Measurements from ENCODE around the gene CD83. TPM values are rescaled to one million over a fixed set of nuclear protein-coding genes. Genes with fewer than 3 reads are reported as not detected.

The CD83 gene
- total and polyA plus RNA-seq, 9 of the 15 experiments (the other 6 are each of a cell fraction or from before 2014, with no cell fraction given), result 2.5 to 4.1 (median 3.4) TPM

GRCh38 chr6:14144678-14145113 is 27.1 kb downstream of the CD83 start (continued):
- TF ChIP-seq, protein P1, sequence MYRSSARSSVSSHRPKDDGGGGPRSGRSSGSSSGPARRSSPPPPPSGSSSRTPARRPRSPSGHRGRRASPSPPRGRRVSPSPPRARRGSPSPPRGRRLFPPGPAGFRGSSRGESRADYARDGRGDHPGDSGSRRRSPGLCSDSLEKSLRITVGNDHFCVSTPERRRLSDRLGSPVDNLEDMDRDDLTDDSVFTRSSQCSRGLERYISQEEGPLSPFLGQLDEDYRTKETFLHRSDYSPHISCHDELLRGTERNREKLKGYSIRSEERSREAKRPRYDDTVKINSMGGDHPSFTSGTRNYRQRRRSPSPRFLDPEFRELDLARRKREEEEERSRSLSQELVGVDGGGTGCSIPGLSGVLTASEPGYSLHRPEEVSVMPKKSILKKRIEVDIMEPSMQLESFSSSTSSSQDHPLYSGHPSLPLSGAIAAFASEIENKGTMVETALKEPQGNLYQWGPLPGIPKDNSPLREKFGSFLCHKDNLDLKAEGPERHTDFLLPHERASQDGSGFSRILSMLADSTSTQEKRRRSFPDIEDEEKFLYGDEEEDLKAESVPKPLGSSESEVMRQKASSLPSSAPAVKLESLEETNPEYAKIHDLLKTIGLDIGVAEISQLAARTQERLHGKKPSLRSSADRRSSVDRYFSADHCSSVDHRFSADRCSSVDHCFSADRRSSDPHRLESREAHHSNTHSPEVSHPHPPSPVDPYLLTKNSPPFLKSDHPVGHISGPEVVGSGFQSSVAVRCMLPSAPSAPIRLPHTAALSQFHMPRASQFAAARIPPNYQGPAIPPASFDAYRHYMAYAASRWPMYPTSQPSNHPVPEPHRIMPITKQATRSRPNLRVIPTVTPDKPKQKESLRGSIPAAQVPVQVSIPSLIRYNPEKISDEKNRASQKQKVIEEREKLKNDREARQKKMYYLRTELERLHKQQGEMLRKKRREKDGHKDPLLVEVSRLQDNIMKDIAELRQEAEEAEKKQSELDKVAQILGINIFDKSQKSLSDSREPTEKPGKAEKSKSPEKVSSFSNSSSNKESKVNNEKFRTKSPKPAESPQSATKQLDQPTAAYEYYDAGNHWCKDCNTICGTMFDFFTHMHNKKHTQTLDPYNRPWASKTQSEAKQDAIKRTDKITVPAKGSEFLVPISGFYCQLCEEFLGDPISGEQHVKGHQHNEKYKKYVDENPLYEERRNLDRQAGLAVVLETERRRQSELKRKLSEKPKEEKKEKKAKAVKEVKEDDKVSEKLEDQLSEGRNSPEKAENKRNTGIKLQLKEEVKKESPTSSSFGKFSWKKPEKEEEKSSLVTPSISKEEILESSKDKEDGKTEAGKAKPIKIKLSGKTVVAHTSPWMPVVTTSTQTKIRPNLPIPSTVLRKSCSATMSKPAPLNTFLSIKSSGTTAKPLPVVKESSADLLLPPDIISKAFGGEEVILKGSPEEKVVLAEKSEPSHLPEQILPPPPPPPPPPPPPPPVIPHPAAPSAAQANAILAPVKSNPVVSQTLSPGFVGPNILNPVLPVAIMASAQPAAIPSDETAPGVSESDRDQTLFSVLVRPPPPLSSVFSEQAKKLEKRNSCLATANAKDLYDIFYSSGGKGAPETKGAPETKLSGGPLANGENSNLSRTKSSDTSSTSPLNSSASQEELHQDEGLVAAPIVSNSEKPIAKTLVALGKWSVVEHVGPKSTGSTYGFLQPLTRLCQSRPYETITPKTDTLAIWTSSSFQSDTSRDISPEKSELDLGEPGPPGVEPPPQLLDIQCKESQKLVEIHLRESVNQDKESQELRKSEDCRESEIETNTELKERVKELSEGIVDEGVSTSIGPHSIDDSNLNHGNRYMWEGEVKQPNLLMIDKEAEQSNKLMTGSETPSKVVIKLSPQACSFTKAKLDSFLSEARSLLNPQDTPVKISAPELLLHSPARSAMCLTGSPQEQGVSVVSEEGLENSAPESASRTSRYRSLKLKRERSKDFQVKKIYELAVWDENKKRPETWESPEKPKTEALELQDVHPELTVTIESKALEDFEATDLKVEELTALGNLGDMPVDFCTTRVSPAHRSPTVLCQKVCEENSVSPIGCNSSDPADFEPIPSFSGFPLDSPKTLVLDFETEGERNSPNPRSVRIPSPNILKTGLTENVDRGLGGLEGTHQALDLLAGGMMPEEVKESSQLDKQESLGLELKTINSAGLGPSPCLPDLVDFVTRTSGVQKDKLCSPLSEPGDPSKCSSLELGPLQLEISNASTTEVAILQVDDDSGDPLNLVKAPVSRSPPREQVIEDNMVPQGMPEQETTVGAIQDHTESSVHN (IDR thresholded peaks at IDR 0.05; ENCODE audit: borderline replicate concordance in 1 of 2, low read depth in 1 of 2), result no peak
- 0 out of 2 replicates have a peak, but pooled peaks have one; percentile 39 for TF ChIP-seq ETV5 (CRISPR knock-in tag; IDR thresholded peaks at IDR 0.05; ENCODE audit: low read depth)
- TF ChIP-seq FOXA3 (CRISPR knock-in tag; conservative IDR thresholded peaks at IDR 0.05 in 1 of 2, IDR thresholded peaks at IDR 0.05 in 1 of 2), result 0 out of 4 replicates have a peak, but pooled peaks of 1 of the 2 experiments have one; percentile 18
- TF ChIP-seq KAT7 (CRISPR knock-in tag; IDR thresholded peaks at IDR 0.05; ENCODE audit: borderline replicate concordance), result no peak
- no peak for TF ChIP-seq HOXB6 (CRISPR knock-in tag; IDR thresholded peaks at IDR 0.05; ENCODE audit: borderline replicate concordance)
- no peak for TF ChIP-seq STAT5B (CRISPR knock-in tag; IDR thresholded peaks at IDR 0.05)
- TF ChIP-seq ZBTB11 (CRISPR knock-in tag; IDR thresholded peaks at IDR 0.05), result no peak
- TF ChIP-seq TRIM28 (IDR thresholded peaks at IDR 0.05), result 0 out of 2 replicates have a peak, but pooled peaks have one; percentile 39
- TF ChIP-seq CEBPG (CRISPR knock-in tag; IDR thresholded peaks at IDR 0.05), result peak; percentile 45; the same call in 1 of the 2 replicates
- TF ChIP-seq CEBPG (tag; conservative IDR thresholded peaks at IDR 0.05 in 1 of 2, IDR thresholded peaks at IDR 0.05 in 1 of 2), result peak in 1 of 2 experiments; percentile 28; a peak in 1 of 4 replicates
- TF ChIP-seq PRDM10 (IDR thresholded peaks at IDR 0.05; ENCODE audit: partially characterized antibody), result peak; percentile 53

Measured in K562 (cell line).